Neural crest cell (in vitro differentiated cells): ENCODE results near the gene CERS5. TPM values are rescaled to one million over a fixed set of nuclear protein-coding genes. Genes with fewer than 3 reads are reported as not detected.

ENCODE experiments used
- DNase-seq: peaks from one replicate; pipeline ENCODE4 v3.0.0; 2021; ENCODE audit warnings: low read depth, mixed read lengths, low spot score
- H3K27ac Mint-ChIP-seq: one replicate; pipeline ENCODE4 v1.8.0; 2021; ENCODE audit warnings: mild to moderate bottlenecking, mixed read lengths; ENCODE audit not compliant: unreplicated experiment
- H3K27me3 Mint-ChIP-seq: 2 replicates; pipeline ENCODE4 v1.8.0; 2021; ENCODE audit warnings: low read depth, mild to moderate bottlenecking, mixed read lengths
- H3K36me3 Mint-ChIP-seq: 2 replicates; pipeline ENCODE4 v1.8.0; 2021; ENCODE audit warnings: low read depth, mild to moderate bottlenecking, mixed read lengths
- H3K4me1 Mint-ChIP-seq: 2 replicates; pipeline ENCODE4 v1.8.0; 2021; ENCODE audit warnings: mixed read lengths
- H3K4me3 Mint-ChIP-seq: one replicate; pipeline ENCODE4 v1.8.0; 2021; ENCODE audit warnings: mild to moderate bottlenecking, mixed read lengths
- H3K9me3 Mint-ChIP-seq: 2 replicates; pipeline ENCODE4 v1.8.0; 2021; ENCODE audit warnings: mixed read lengths
- CTCF ChIP-seq: fragments of 200-600 bp; sonication (generic); conservative IDR thresholded peaks from 2 replicates; pipeline ENCODE4 v1.5.0; 2021; ENCODE audit warnings: antibody characterized with exemption, mild to moderate bottlenecking
- total RNA-seq: library from RNA; stranded (reverse); gene quantifications from 2 replicates; pipeline ENCODE4 v1.2.1, GENCODE V29; 2021

The CERS5 gene
- total RNA-seq, 1 donor from 2014 or later, result 61.7 TPM

- no peaks in the 10 kb centered on the region for H3K4me1 Mint-ChIP-seq
- no peak for TF ChIP-seq CTCF
- H3K27ac Mint-ChIP-seq, result no peak overlapping the region
- no peaks in the 10 kb centered on the region for H3K9me3 Mint-ChIP-seq
- H3K4me3 Mint-ChIP-seq, result no peak overlapping the region
- no peak for DNase-seq
- no peaks in the 10 kb centered on the region for H3K36me3 Mint-ChIP-seq
- H3K27me3 Mint-ChIP-seq, result no peaks in the 10 kb centered on the region
Measured at GRCh38 chr12:50187084-50187900, 20.1 kb upstream of the CERS5 start.

- Mint-ChIP-seq H3K9me3 (no peaks in the 10 kb centered on the region), H3K36me3 (no peaks in the 10 kb centered on the region), H3K4me1 (no peaks in the 10 kb centered on the region), H3K27me3 (no peaks in the 10 kb centered on the region), H3K27ac (no peak overlapping the region), H3K4me3 (no peak overlapping the region)
- DNase-seq, result no peak
- no peak for TF ChIP-seq CTCF
Measured at GRCh38 chr12:50186681-50187080, 19.5 kb upstream of the CERS5 start.

GRCh38 chr12:50185970-50186663 is 18.9 kb upstream of the CERS5 start:
- no peak for TF ChIP-seq CTCF
- H3K4me3 Mint-ChIP-seq, result no peak overlapping the region
- H3K27me3 Mint-ChIP-seq, result no peaks in the 10 kb centered on the region
- no peaks in the 10 kb centered on the region for H3K9me3 Mint-ChIP-seq
- no peaks in the 10 kb centered on the region for H3K4me1 Mint-ChIP-seq
- no peak for DNase-seq
- H3K36me3 Mint-ChIP-seq, result peaks cover 3% of the 10 kb centered on the region
- no peak overlapping the region for H3K27ac Mint-ChIP-seq

GRCh38 chr12:50185301-50185895 is 18.2 kb upstream of the CERS5 start:
- peaks cover 3% of the 10 kb centered on the region for H3K36me3 Mint-ChIP-seq
- no peak for TF ChIP-seq CTCF
- no peak overlapping the region for H3K4me3 Mint-ChIP-seq
- H3K4me1 Mint-ChIP-seq, result no peaks in the 10 kb centered on the region
- no peaks in the 10 kb centered on the region for H3K27me3 Mint-ChIP-seq
- DNase-seq, result no peak
- no peak overlapping the region for H3K27ac Mint-ChIP-seq
- no peaks in the 10 kb centered on the region for H3K9me3 Mint-ChIP-seq

GRCh38 chr12:50184261-50184660 is 17.1 kb upstream of the CERS5 start:
- no peak overlapping the region for H3K4me3 Mint-ChIP-seq
- peaks cover 3% of the 10 kb centered on the region for H3K36me3 Mint-ChIP-seq
- DNase-seq, result no peak
- H3K27ac Mint-ChIP-seq, result no peak overlapping the region
- TF ChIP-seq CTCF, result no peak
- no peaks in the 10 kb centered on the region for H3K27me3 Mint-ChIP-seq
- no peaks in the 10 kb centered on the region for H3K4me1 Mint-ChIP-seq
- no peaks in the 10 kb centered on the region for H3K9me3 Mint-ChIP-seq
